Memory B cell (primary cell): Measurements from ENCODE around the gene IRF1.
A peak's percentile ranks its signal among the peaks of the same experiment; 100 is the strongest.

Source experiments
- ATAC-seq: fragments of 150-1000 bp; cut with Tn5 transposase; 2 replicates; pipeline ENCODE4 v1.10.0; 2021; ENCODE audit warnings: low read depth, mild to moderate bottlenecking, moderate library complexity
- DNase-seq, 2 donors: peaks; one replicate each; pipeline ENCODE4 v3.0.0; 2022; ENCODE audit warnings: low spot score in 2 of 2
- H3K27ac Mint-ChIP-seq: one replicate; pipeline ENCODE4 v1.8.0; 2022; ENCODE audit warnings: mild to moderate bottlenecking, moderate library complexity, mixed read lengths
- H3K27me3 Mint-ChIP-seq: one replicate; pipeline ENCODE4 v1.8.0; 2022; ENCODE audit warnings: mixed read lengths
- H3K36me3 Mint-ChIP-seq: one replicate; pipeline ENCODE4 v1.8.0; 2022; ENCODE audit warnings: mild to moderate bottlenecking, mixed read lengths
- H3K4me1 Mint-ChIP-seq: one replicate; pipeline ENCODE4 v1.8.0; 2022; ENCODE audit warnings: mixed read lengths
- H3K4me3 Mint-ChIP-seq: one replicate; pipeline ENCODE4 v1.8.0; 2022; ENCODE audit warnings: mild to moderate bottlenecking, moderate library complexity, mixed read lengths
- H3K9me3 Mint-ChIP-seq: one replicate; pipeline ENCODE4 v1.8.0; 2022; ENCODE audit warnings: mixed read lengths

Gene IRF1

DNA sequence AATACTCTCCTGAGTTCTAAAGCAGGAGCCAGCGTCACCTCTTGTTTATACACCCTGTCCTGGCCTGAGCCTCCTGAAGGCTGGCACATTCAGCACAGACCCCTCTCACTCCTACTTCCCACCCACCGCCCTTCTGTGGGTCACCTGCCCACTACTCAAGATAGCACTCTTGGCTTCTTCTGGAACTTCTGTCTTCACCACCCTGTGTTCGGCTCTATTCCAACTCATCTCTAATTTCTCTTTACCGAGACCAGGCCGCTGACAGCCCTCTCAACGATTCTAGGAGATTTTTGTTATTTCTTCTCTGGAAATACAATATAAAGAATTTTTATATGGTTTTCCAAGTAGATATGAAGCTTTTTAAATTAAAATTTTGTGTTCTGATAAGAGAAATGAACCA lies 57.4 kb downstream of the IRF1 start:
- Mint-ChIP-seq H3K36me3 (peaks cover 22% of the 10 kb centered on the region), H3K9me3 (no peaks in the 10 kb centered on the region), H3K27ac (peak overlapping the region; percentile 35), H3K27me3 (no peaks in the 10 kb centered on the region), H3K4me3 (no peak overlapping the region), H3K4me1 (peaks cover 66% of the 10 kb centered on the region)
- no peak for ATAC-seq
- no peak for DNase-seq

DNA sequence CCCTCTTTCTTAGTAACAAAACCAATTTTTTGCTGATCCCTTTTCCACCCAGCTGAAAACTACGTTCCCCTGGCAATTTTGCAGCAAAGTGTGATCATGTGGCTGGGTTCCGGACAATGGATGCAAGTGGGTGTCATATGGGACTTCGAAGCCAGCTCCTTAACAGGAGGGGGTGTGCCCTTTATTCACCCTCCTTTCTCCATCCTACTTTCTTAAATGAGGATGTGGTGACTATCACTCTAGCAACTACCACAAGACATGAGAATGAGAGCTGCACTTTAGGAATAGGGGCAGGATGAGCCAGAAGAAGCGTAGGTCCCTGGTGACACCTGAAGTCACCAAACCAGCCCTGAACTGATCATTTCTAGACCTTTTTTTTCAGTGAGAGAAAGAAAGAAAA lies 58.9 kb downstream of the IRF1 start:
- ATAC-seq (no peak), DNase-seq (no peak)
- Mint-ChIP-seq H3K36me3 (peaks cover 22% of the 10 kb centered on the region), H3K27me3 (no peaks in the 10 kb centered on the region), H3K4me1 (peaks cover 65% of the 10 kb centered on the region), H3K27ac (peak overlapping the region; percentile 82), H3K4me3 (peak overlapping the region; percentile 37), H3K9me3 (no peaks in the 10 kb centered on the region)
